ENCODE results near the gene SNX6. TPM values are rescaled to one million over a fixed set of nuclear protein-coding genes. Genes with fewer than 3 reads are reported as not detected.
A peak's percentile ranks its signal among the peaks of the same experiment; 100 is the strongest.
"Not testable (repeated sequence)": the region's sequence is repeated elsewhere in the genome, so short reads cannot be mapped to it uniquely, and the experiment has no call there.

The SNX6 gene
- total and polyA plus RNA-seq, 4 experiments from 2014 or later = 81.0 to 212 (median 114) TPM

DNA sequence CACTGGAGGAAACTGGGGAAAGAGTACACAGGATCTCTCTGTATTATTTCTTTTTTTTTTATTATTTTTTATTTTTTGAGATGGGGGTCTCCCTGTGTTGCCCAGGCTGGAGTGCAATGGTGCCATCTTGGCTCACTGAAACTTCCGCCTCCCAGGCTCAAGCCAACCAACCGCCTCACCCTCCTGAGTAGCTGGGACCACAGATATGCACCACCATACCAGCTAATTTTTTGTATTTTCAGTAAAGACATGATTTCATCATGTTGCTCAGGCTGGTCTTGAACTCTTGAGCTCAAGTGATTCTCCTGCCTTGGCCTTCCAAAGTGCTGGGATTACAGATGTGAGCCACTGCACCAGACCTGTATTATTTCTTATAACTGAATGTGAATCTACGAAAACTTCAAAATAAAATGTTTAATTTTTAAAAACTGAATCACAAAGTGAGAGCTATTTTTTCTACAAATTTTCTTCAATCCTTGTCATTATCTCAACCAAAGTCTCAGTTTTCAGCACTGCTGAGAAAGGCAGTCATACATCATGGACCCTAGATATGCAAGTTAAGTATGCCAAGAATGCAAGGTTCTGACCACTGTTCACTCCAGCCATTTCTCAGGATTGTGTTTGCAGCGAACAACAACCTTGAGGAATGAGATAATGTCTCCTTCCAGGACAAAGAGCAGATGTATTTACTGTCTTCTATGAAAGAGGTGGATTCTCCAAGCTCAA is 92.8 kb downstream of the SNX6 start:
- H3K4me3 ChIP-seq (ENCODE audit: low read length in 2 of 2) = no peak overlapping the region
- peaks cover 17% of the 10 kb centered on the region for H3K36me3 ChIP-seq (ENCODE audit: insufficient read depth, low read length)
- POLR2A ChIA-PET (ENCODE audit: partially characterized antibody) = interaction anchor here (0.6 to 1.7 kb wide), 3 partner anchors 23 to 510 kb away, joined by 3 to 6 read pairs (median 6); no protein-coding TSS in a partner anchor
- Mint-ChIP-seq H3K27me3 (no peaks in the 10 kb centered on the region), H3K4me3 (peak overlapping the region in 5 of 8 donors; percentile 21 to 64 (median 39)), H3K27ac (peak overlapping the region in 4 of 7 donors; percentile 30 to 97 (median 49)), H3K4me1 (peaks cover 22 to 57% (median 39%) of the 10 kb centered on the region in 4 donors), H3K9me3 (peaks cover 0 to 2% (median 0%) of the 10 kb centered on the region in 8 donors), H3K36me3 (peaks cover 12 to 36% of the 10 kb centered on the region in 2 donors)
- H3K27me3 ChIP-seq (ENCODE audit: insufficient read depth, low read length) = no peaks in the 10 kb centered on the region
- DNase-seq = no peak
- H3K27ac ChIP-seq (ENCODE audit: low read depth, low read length) = peak overlapping the region; percentile 34
- H3K9me3 ChIP-seq (ENCODE audit: control insufficient read depth in 1 of 2, low read length in 2 of 2) = no peaks in the 10 kb centered on the region
- intact Hi-C loops (cut with micrococcal nuclease) = loop anchor here (5.0 to 10.0 kb wide), 5 partner anchors 75 to 1288 kb away; partner anchors contain the start of genes BRMS1L, NFKBIA, PPP2R3C and PRORP
- peaks cover 31% of the 10 kb centered on the region for H3K4me1 ChIP-seq (ENCODE audit: insufficient read depth, low read length)
- CTCF ChIA-PET (ENCODE audit: partially characterized antibody) = interaction anchor here (0.8 to 1.5 kb wide), 2 partner anchors 9 to 880 kb away, joined by 3 to 6 read pairs; no protein-coding TSS in a partner anchor

DNA sequence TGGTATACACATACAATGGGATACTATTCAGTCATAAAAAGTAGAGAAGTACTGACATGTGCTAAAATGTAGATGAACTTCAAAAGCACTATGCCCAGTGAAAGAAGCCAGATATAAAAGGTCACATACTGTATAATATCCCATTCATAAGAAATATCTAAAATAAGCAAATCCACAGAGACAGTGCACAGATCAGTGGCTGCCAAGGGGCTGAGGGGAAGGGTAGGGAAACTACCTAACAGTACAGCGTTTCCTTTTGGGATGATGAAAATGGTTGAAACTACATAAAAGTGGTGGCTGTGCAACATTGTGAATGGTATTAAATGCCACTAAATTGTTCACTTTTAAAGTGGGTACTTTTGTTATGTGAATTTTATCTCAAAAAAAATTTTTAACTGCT is 102.4 kb downstream of the SNX6 start:
- Histone ChIP-seq H3K4me3 (ENCODE audit: low read length in 2 of 2) (no peak overlapping the region), H3K27me3 (ENCODE audit: insufficient read depth, low read length) (no peaks in the 10 kb centered on the region), H3K4me1 (ENCODE audit: insufficient read depth, low read length) (no peaks in the 10 kb centered on the region), H3K36me3 (ENCODE audit: insufficient read depth, low read length) (peaks cover 43% of the 10 kb centered on the region), H3K9me3 (ENCODE audit: control insufficient read depth in 1 of 2, low read length in 2 of 2) (no peaks in the 10 kb centered on the region), H3K27ac (ENCODE audit: low read depth, low read length) (no peak overlapping the region)
- peaks cover 31 to 50% of the 10 kb centered on the region in 2 donors for H3K36me3 Mint-ChIP-seq
- H3K4me3 Mint-ChIP-seq = no peak overlapping the region
- peak overlapping the region in 2 of 7 donors; percentile 30 to 37 for H3K27ac Mint-ChIP-seq
- CTCF ChIA-PET (ENCODE audit: partially characterized antibody) = no interaction called here
- no peaks in the 10 kb centered on the region for H3K27me3 Mint-ChIP-seq
- POLR2A ChIA-PET (ENCODE audit: partially characterized antibody) = no interaction called here
- H3K4me1 Mint-ChIP-seq = peaks cover 0 to 4% (median 2%) of the 10 kb centered on the region in 4 donors
- intact Hi-C loops (cut with micrococcal nuclease) = no loop called here
- no peaks in the 10 kb centered on the region for H3K9me3 Mint-ChIP-seq
- DNase-seq = no peak

DNA sequence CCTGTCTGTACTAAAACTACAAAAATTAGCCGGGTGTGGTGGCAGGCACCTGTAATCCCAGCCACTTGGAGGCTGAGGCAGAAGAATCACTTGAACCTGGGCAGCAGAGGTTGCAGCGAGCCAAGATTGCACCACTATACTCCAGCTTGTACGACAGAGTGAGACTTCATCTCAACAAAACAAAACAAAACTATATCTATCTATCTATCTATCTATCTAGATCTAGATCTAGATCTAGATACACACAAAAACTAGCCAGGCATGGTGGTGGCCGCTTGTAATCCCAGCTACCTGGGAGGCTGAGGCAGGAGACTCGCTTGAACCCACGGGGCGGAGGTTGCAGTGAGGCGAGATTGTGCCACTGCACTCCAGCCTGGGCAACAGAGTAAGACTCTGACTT is 105.7 kb downstream of the SNX6 start:
- CTCF ChIA-PET (ENCODE audit: partially characterized antibody) = interaction anchor here (0.9 kb wide), 1 partner anchor 10 kb away, joined by 3 read pairs; no protein-coding TSS in a partner anchor
- peaks cover 51 to 60% of the 10 kb centered on the region in 2 donors for H3K36me3 Mint-ChIP-seq

DNA sequence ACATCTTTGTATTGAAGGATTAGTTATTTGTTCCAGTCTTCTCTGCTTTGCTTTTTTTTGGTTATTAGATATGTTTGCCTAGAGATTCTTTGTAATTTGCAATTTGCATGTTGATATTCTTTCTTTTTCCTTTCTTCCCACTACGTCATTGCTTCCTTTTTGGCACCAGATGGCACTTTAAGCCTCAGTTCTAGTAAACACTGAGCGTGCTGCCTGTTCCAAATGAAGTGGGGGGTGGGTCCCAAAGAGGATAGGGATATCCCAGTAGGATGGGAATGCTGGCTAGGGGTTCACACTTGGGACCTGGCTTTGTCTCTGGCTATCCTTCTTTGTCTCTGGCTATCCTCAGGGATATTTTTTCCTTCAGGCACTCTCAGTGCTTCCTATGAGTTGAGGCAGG is 107.5 kb downstream of the SNX6 start:
- intact Hi-C loops (cut with micrococcal nuclease) = no loop called here
- H3K27ac Mint-ChIP-seq = peak overlapping the region in 3 of 7 donors; percentile 25 to 36 (median 29)

More for the DNA sequence above, 105.7 kb downstream of the SNX6 start:
- H3K9me3 ChIP-seq (ENCODE audit: control insufficient read depth in 1 of 2, low read length in 2 of 2); H3K4me3 Mint-ChIP-seq; POLR2A ChIA-PET (ENCODE audit: partially characterized antibody); H3K9me3 Mint-ChIP-seq; DNase-seq; H3K27me3 ChIP-seq (ENCODE audit: insufficient read depth, low read length); H3K27me3 Mint-ChIP-seq; H3K4me3 ChIP-seq (ENCODE audit: low read length in 2 of 2); H3K4me1 ChIP-seq (ENCODE audit: insufficient read depth, low read length); H3K27ac Mint-ChIP-seq; intact Hi-C loops (cut with micrococcal nuclease); H3K27ac ChIP-seq (ENCODE audit: low read depth, low read length); H3K4me1 Mint-ChIP-seq: not testable (repeated sequence)
- H3K36me3 ChIP-seq (ENCODE audit: insufficient read depth, low read length) = peaks cover 63% of the 10 kb centered on the region

DNA sequence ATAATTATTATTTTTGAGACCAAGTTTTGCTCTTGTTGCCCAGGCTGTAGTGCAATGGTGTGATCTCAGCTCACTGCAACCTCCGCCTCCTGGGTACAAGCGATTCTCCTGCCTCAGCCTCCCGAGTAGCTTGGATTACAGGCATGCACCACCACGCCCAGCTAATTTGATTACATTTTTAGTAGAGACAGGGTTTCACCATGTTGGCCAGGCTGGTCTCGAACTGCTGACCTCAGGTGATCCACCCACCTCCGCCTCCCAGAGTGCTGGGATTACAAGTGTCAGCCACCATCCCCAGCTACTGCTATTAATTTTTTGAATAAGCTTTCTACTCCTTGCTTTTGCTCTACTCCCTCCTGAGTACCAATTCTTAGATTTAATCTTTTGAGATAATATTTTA is 108.9 kb downstream of the SNX6 start:
- POLR2A ChIA-PET (ENCODE audit: partially characterized antibody) = interaction anchor here (0.6 to 0.9 kb wide), 2 partner anchors 9 to 18 kb away, joined by 3 to 4 read pairs; no protein-coding TSS in a partner anchor
- H3K27ac ChIP-seq (ENCODE audit: low read depth, low read length); H3K4me3 ChIP-seq (ENCODE audit: low read length in 2 of 2); H3K27ac Mint-ChIP-seq; H3K27me3 Mint-ChIP-seq; H3K27me3 ChIP-seq (ENCODE audit: insufficient read depth, low read length); intact Hi-C loops (cut with micrococcal nuclease); H3K9me3 Mint-ChIP-seq; H3K4me1 ChIP-seq (ENCODE audit: insufficient read depth, low read length); H3K9me3 ChIP-seq (ENCODE audit: control insufficient read depth in 1 of 2, low read length in 2 of 2); DNase-seq; H3K4me1 Mint-ChIP-seq: not testable (repeated sequence)
- Mint-ChIP-seq H3K36me3 (peaks cover 62 to 66% of the 10 kb centered on the region in 2 donors), H3K4me3 (peak overlapping the region in 1 of 8 donors; percentile 42)
- peaks cover 59% of the 10 kb centered on the region for H3K36me3 ChIP-seq (ENCODE audit: insufficient read depth, low read length)
- CTCF ChIA-PET (ENCODE audit: partially characterized antibody) = interaction anchor here (1.2 kb wide), 1 partner anchor 189 kb away, joined by 3 read pairs; no protein-coding TSS in a partner anchor

More for the DNA sequence above, 107.5 kb downstream of the SNX6 start:
- Histone ChIP-seq H3K27me3 (ENCODE audit: insufficient read depth, low read length) (no peaks in the 10 kb centered on the region), H3K27ac (ENCODE audit: low read depth, low read length) (no peak overlapping the region), H3K9me3 (ENCODE audit: control insufficient read depth in 1 of 2, low read length in 2 of 2) (no peaks in the 10 kb centered on the region), H3K4me1 (ENCODE audit: insufficient read depth, low read length) (no peaks in the 10 kb centered on the region), H3K36me3 (ENCODE audit: insufficient read depth, low read length) (peaks cover 63% of the 10 kb centered on the region), H3K4me3 (ENCODE audit: low read length in 2 of 2) (no peak overlapping the region)
- H3K4me3 Mint-ChIP-seq = no peak overlapping the region
- CTCF ChIA-PET (ENCODE audit: partially characterized antibody) = no interaction called here
- no peak for DNase-seq
- peaks cover 0 to 4% (median 3%) of the 10 kb centered on the region in 4 donors for H3K4me1 Mint-ChIP-seq
- H3K9me3 Mint-ChIP-seq = no peaks in the 10 kb centered on the region
- no peaks in the 10 kb centered on the region for H3K27me3 Mint-ChIP-seq
- POLR2A ChIA-PET (ENCODE audit: partially characterized antibody) = no interaction called here
- H3K36me3 Mint-ChIP-seq = peaks cover 59 to 64% of the 10 kb centered on the region in 2 donors

DNA sequence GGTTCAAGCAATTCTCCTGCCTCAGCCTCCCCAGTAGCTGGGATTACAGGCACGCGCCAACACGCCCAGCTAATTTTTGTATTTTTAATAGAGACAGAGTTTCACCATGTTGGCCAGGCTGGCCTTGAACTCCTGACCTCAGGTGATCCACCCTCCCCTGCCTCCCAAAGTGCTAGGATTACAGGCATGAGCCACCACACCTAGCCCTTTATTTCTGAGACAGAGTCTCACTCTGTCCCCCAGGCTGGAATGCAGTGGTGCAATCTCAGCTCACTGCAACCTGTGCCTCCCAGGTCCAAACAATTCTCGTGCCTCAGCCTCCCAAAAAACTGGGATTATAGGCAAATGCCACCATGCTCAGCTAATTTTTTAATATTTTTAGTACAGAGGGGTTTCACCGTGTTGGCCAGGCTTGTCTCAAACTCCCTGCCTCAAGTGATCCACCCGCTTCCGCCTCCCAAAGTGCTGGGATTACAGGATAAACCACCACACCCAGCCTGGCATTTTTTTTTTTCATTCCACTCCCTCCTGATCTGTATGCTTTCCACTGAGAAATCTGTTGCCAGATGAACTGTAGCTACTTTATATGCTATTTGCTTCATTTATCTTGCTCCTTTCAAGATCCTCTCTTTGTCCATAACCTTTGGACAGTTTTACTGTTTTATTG is 109.5 kb downstream of the SNX6 start:
- intact Hi-C loops (cut with micrococcal nuclease); H3K4me1 ChIP-seq (ENCODE audit: insufficient read depth, low read length); H3K4me1 Mint-ChIP-seq; H3K9me3 Mint-ChIP-seq; H3K4me3 Mint-ChIP-seq; H3K9me3 ChIP-seq (ENCODE audit: control insufficient read depth in 1 of 2, low read length in 2 of 2); H3K27ac ChIP-seq (ENCODE audit: low read depth, low read length); DNase-seq; H3K27me3 ChIP-seq (ENCODE audit: insufficient read depth, low read length); H3K4me3 ChIP-seq (ENCODE audit: low read length in 2 of 2); H3K27me3 Mint-ChIP-seq: not testable (repeated sequence)
- ChIA-PET CTCF (ENCODE audit: partially characterized antibody) (interaction anchor here (1.2 kb wide), 1 partner anchor 188 kb away, joined by 3 read pairs; no protein-coding TSS in a partner anchor), POLR2A (ENCODE audit: partially characterized antibody) (interaction anchor here (0.6 to 0.7 kb wide), 2 partner anchors 11 to 71 kb away, joined by 3 read pairs; no protein-coding TSS in a partner anchor)
- Mint-ChIP-seq H3K27ac (peak overlapping the region in 1 of 7 donors; percentile 87), H3K36me3 (peaks cover 66 to 70% of the 10 kb centered on the region in 2 donors)
- peaks cover 62% of the 10 kb centered on the region for H3K36me3 ChIP-seq (ENCODE audit: insufficient read depth, low read length)
